Mammary epithelial cell (primary cell): ENCODE measurements around the gene ZDHHC24.

Source experiments
- CTCF ChIP-seq, 2 donors: IDR thresholded peaks in 1 of 2; conservative IDR thresholded peaks in 1 of 2; 2 replicates each; pipeline ENCODE4 v1.5.1; 2011 to 2012; ENCODE audit warnings: inconsistent platforms in 2 of 2, low read length in 2 of 2, mild to moderate bottlenecking in 2 of 2, control low read depth in 1 of 2, low read depth in 1 of 2; ENCODE audit not compliant: insufficient read depth in 1 of 2; ENCODE audit errors: extremely low read depth in 1 of 2
- EZH2 ChIP-seq: IDR thresholded peaks from 2 replicates; pipeline ENCODE4 v1.6.1; 2012; ENCODE audit warnings: low read length, inconsistent platforms, borderline replicate concordance

- TF ChIP-seq CTCF (conservative IDR thresholded peaks at IDR 0.05 in 1 of 2, IDR thresholded peaks at IDR 0.05 in 1 of 2; ENCODE audit: extremely low read depth in 1 of 2, insufficient read depth in 1 of 2, low read depth in 1 of 2, low read length in 2 of 2) (no peak), EZH2 (no peak)
Measured at GRCh38 chr11:66539170-66539869, 6.5 kb downstream of the ZDHHC24 start.
